HepG2 (cell line): ENCODE data around the gene RANBP6. TPM values are rescaled to one million over a fixed set of nuclear protein-coding genes. Genes with fewer than 3 reads are reported as not detected.

Source experiments
- ARNT2 ChIP-seq: sonication (generic); formaldehyde crosslinking; IDR thresholded peaks from 2 replicates; pipeline ENCODE4 v1.8.0; 2022; ENCODE audit warnings: mild to moderate bottlenecking, low read depth, missing genetic modification reagents, moderate library complexity
- BRD4 ChIP-seq: sonication (generic); formaldehyde crosslinking; IDR thresholded peaks from 2 replicates; pipeline ENCODE4 v1.4.0; 2020; ENCODE audit warnings: missing genetic modification reagents
- HCFC1 ChIP-seq: fragments of 150-350 bp; IDR thresholded peaks from 2 replicates; pipeline ENCODE4 v1.6.1; 2014; ENCODE audit warnings: low read depth, low read length
- IKZF4 ChIP-seq: sonication (generic); formaldehyde crosslinking; IDR thresholded peaks from 2 replicates; pipeline ENCODE4 v1.5.1; 2020; ENCODE audit warnings: borderline replicate concordance, mild to moderate bottlenecking, low read depth, missing genetic modification reagents; ENCODE audit errors: not compliant biosample characterization
- IRX3 ChIP-seq: sonication (generic); formaldehyde crosslinking; IDR thresholded peaks from 2 replicates; pipeline ENCODE4 v1.8.1; 2023; ENCODE audit warnings: mild to moderate bottlenecking, low read depth, missing genetic modification reagents, borderline replicate concordance
- MXD4 ChIP-seq: IDR thresholded peaks from 2 replicates; pipeline ENCODE4 v1.6.1; 2016; ENCODE audit warnings: mild to moderate bottlenecking, missing biosample characterization, missing genetic modification reagents
- NFATC3 ChIP-seq: sonication (generic); formaldehyde crosslinking; IDR thresholded peaks from 2 replicates; pipeline ENCODE4 v1.5.1; 2020; ENCODE audit warnings: mild to moderate bottlenecking, missing genetic modification reagents
- REPIN1 ChIP-seq: sonication (generic); formaldehyde crosslinking; IDR thresholded peaks from 2 replicates; pipeline ENCODE4 v1.8.0; 2022; ENCODE audit warnings: missing genetic modification reagents, low read depth, mild to moderate bottlenecking, borderline replicate concordance
- RNF2 ChIP-seq: fragments of 450-650 bp; conservative IDR thresholded peaks from 2 replicates; pipeline ENCODE4 v1.6.1; 2016; ENCODE audit warnings: low read depth
- SAP130 ChIP-seq: IDR thresholded peaks from 2 replicates; pipeline ENCODE4 v1.6.1; 2016; ENCODE audit warnings: low read depth
- TAF15 ChIP-seq: fragments of 200-400 bp; formaldehyde crosslinking; IDR thresholded peaks from one replicate; pipeline ENCODE4 v1.6.1; 2018; ENCODE audit warnings: mild to moderate bottlenecking, low read depth, low read length; ENCODE audit not compliant: poor library complexity, severe bottlenecking
- XRCC5 ChIP-seq: fragments of 200-400 bp; formaldehyde crosslinking; optimal IDR thresholded peaks from 2 replicates; pipeline ENCODE3; 2017; ENCODE audit warnings: mild to moderate bottlenecking, low read length
- ZIK1 ChIP-seq: sonication (generic); formaldehyde crosslinking; IDR thresholded peaks from 2 replicates; pipeline ENCODE4 v1.5.0; 2020; ENCODE audit warnings: mild to moderate bottlenecking, low read depth, missing genetic modification reagents, borderline replicate concordance
- ZNF331 ChIP-seq: sonication (generic); formaldehyde crosslinking; IDR thresholded peaks from 2 replicates; pipeline ENCODE4 v1.4.0; 2020; ENCODE audit warnings: missing genetic modification reagents
- ZNF354B ChIP-seq: sonication (generic); formaldehyde crosslinking; IDR thresholded peaks from 2 replicates; pipeline ENCODE4 v1.8.0; 2022; ENCODE audit warnings: mild to moderate bottlenecking, missing genetic modification reagents
- ZNF460 ChIP-seq: sonication (generic); formaldehyde crosslinking; IDR thresholded peaks from 2 replicates; pipeline ENCODE4 v1.5.1; 2020; ENCODE audit warnings: missing genetic modification reagents, mild to moderate bottlenecking, borderline replicate concordance
- ZNF501 ChIP-seq: sonication (generic); formaldehyde crosslinking; IDR thresholded peaks from 2 replicates; pipeline ENCODE4 v1.5.1; 2020; ENCODE audit warnings: mild to moderate bottlenecking, moderate library complexity, missing genetic modification reagents
- ZNF740 ChIP-seq: sonication (generic); formaldehyde crosslinking; IDR thresholded peaks from 2 replicates; pipeline ENCODE4 v1.4.0; 2020; ENCODE audit warnings: missing genetic modification reagents
- ZNF83 ChIP-seq: sonication (generic); formaldehyde crosslinking; IDR thresholded peaks from 2 replicates; pipeline ENCODE4 v1.4.0; 2020; ENCODE audit warnings: missing genetic modification reagents, mild to moderate bottlenecking, borderline replicate concordance
- ZNF850 ChIP-seq: sonication (generic); formaldehyde crosslinking; conservative IDR thresholded peaks from 2 replicates; pipeline ENCODE4 v1.9.0; 2021; ENCODE audit warnings: mild to moderate bottlenecking, missing genetic modification reagents
- polyA plus RNA-seq, 8 experiments: library from polyadenylated mRNA; depleted of rRNA in 3 of 8; stranded (reverse) in 7 of 8; unstranded in 1 of 8; fragments of >200 nt; fragmentation: Illumina TruSeq in 4 of 8; extraction: Trizol in 4 of 8; gene quantifications; 2 replicates each; pipeline versions ENCODE4 v1.2.1 to v1.2.3, GENCODE V29; 2011 to 2016; ENCODE audit warnings: low read depth in 4 of 8, missing spikeins in 1 of 8, mixed read lengths in 1 of 8; ENCODE audit not compliant: insufficient read depth in 1 of 8
- total RNA-seq, 5 experiments: library from RNA; depleted of rRNA; stranded (reverse); fragments of >200 nt; fragmentation: Illumina TruSeq; extraction: Trizol; gene quantifications; 2 replicates each; pipeline ENCODE4 v1.2.3, GENCODE V29; 2016; ENCODE audit warnings: low read depth in 1 of 5
- TF ChIP-seq, protein P1 (sequence below): fragments of 450-650 bp; IDR thresholded peaks from 2 replicates; pipeline ENCODE4 v1.6.1; 2017; ENCODE audit warnings: mild to moderate bottlenecking
- TF ChIP-seq, protein P2 (sequence below): sonication (generic); formaldehyde crosslinking; IDR thresholded peaks from 2 replicates; pipeline ENCODE4 v1.4.0; 2020; ENCODE audit warnings: missing genetic modification reagents
- TF ChIP-seq, protein P3 (sequence below): IDR thresholded peaks from 2 replicates; pipeline ENCODE4 v1.6.1; 2016; ENCODE audit warnings: missing genetic modification reagents, missing compliant biosample characterization

The RANBP6 gene
- total and polyA plus RNA-seq, 2 of the 13 experiments (the other 11 are each of a cell fraction or from before 2014, with no cell fraction given) = 7.5 to 26.0 TPM

DNA sequence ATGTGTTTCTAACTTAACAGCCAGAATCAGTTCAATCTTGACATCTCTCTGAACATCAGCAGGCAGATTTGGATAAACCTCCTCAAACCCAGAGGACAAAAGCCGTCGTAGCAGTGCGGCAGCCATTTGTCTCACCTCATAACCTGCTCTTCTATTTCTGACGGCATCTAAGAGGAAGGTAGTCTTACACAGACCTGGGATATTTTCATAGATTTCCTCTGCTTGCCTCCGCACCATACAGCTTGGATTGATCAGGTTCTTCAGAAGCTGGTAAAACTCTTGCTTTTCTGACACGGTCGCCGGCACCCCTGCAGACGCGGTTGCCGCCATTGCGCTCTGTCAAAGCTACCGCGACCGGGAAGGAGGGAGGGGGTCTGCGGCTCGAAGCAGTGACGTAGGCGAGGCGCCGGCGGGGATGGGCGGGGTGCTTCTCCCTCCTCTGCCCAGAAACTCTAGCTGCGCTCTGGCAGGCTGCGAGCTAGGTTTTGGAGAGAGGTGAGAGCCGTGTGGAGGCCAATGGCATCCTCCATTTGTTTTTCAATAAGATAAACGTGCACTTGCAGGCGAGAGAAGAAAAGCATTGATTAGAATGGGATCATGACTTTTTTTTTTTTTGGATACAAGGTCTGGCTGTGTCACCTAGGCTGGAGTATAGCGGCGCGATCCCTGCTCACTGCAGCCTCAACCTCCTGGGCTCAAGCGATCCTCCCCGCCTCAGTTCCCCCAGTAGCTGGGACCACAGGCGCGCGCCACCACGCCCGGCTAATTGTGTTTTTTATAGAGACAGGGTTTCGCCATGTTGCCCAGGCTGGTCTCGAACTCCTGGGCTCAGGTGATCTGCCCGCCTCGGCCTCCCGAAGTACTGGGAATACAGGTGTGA is at the start of gene RANBP6 (continued):
- TF ChIP-seq, protein P1, sequence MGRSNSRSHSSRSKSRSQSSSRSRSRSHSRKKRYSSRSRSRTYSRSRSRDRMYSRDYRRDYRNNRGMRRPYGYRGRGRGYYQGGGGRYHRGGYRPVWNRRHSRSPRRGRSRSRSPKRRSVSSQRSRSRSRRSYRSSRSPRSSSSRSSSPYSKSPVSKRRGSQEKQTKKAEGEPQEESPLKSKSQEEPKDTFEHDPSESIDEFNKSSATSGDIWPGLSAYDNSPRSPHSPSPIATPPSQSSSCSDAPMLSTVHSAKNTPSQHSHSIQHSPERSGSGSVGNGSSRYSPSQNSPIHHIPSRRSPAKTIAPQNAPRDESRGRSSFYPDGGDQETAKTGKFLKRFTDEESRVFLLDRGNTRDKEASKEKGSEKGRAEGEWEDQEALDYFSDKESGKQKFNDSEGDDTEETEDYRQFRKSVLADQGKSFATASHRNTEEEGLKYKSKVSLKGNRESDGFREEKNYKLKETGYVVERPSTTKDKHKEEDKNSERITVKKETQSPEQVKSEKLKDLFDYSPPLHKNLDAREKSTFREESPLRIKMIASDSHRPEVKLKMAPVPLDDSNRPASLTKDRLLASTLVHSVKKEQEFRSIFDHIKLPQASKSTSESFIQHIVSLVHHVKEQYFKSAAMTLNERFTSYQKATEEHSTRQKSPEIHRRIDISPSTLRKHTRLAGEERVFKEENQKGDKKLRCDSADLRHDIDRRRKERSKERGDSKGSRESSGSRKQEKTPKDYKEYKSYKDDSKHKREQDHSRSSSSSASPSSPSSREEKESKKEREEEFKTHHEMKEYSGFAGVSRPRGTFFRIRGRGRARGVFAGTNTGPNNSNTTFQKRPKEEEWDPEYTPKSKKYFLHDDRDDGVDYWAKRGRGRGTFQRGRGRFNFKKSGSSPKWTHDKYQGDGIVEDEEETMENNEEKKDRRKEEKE = no peak
- TF ChIP-seq TAF15 (no peak), ZNF460 (CRISPR knock-in tag) (no peak), ZNF850 (CRISPR knock-in tag) (no peak), XRCC5 (peak; percentile 71), MXD4 (CRISPR knock-in tag) (peak; percentile 56; the same call in 1 of the 2 replicates), BRD4 (peak; percentile 84; the same call in 1 of the 2 replicates), ZIK1 (CRISPR knock-in tag) (no peak; the same call in 1 of the 2 replicates), ZNF83 (CRISPR knock-in tag) (no peak), HCFC1 (peak; percentile 75), ZNF331 (CRISPR knock-in tag) (peak; percentile 54; the same call in 1 of the 2 replicates), IKZF4 (peak; percentile 40), ZNF354B (CRISPR knock-in tag) (no peak), ARNT2 (peak; percentile 58; the same call in 1 of the 2 replicates), RNF2 (no peak), IRX3 (no peak), REPIN1 (CRISPR knock-in tag) (0 out of 2 replicates have a peak, but pooled peaks have one; percentile 52), ZNF501 (peak; percentile 79), ZNF740 (CRISPR knock-in tag) (no peak), NFATC3 (CRISPR knock-in tag) (0 out of 2 replicates have a peak, but pooled peaks have one; percentile 65), SAP130 (CRISPR knock-in tag) (peak; percentile 97)
- TF ChIP-seq, protein P2, sequence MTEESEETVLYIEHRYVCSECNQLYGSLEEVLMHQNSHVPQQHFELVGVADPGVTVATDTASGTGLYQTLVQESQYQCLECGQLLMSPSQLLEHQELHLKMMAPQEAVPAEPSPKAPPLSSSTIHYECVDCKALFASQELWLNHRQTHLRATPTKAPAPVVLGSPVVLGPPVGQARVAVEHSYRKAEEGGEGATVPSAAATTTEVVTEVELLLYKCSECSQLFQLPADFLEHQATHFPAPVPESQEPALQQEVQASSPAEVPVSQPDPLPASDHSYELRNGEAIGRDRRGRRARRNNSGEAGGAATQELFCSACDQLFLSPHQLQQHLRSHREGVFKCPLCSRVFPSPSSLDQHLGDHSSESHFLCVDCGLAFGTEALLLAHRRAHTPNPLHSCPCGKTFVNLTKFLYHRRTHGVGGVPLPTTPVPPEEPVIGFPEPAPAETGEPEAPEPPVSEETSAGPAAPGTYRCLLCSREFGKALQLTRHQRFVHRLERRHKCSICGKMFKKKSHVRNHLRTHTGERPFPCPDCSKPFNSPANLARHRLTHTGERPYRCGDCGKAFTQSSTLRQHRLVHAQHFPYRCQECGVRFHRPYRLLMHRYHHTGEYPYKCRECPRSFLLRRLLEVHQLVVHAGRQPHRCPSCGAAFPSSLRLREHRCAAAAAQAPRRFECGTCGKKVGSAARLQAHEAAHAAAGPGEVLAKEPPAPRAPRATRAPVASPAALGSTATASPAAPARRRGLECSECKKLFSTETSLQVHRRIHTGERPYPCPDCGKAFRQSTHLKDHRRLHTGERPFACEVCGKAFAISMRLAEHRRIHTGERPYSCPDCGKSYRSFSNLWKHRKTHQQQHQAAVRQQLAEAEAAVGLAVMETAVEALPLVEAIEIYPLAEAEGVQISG = peak; percentile 90
- TF ChIP-seq, protein P3, sequence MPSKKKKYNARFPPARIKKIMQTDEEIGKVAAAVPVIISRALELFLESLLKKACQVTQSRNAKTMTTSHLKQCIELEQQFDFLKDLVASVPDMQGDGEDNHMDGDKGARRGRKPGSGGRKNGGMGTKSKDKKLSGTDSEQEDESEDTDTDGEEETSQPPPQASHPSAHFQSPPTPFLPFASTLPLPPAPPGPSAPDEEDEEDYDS = peak; percentile 60
